Measurements from ENCODE around the gene ULK4. TPM values are rescaled to one million over a fixed set of nuclear protein-coding genes. Genes with fewer than 3 reads are reported as not detected.

The ULK4 gene
- total RNA-seq, 1 experiment from 2014 or later, result 6.3 TPM

DNA sequence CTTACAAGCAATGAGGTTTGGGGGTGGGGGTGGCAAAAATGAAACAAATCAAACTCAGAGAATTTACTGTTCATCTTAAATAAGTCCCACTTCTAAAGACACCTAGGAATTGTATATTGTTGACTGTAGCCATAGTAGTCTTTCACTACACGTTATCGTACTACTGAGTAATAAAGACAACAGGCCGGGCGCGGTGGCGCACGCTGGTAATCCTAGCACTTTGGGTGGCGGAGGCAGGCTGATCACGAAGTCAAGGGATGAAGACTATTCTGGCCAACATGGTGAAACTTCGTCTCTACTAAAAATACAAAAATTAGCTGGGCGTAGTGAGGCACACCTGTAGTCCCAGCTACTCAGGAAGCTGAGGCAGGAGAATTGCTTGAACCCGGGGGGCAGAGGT lies 531.0 kb downstream of the ULK4 start:
- Histone ChIP-seq H3K9me2 (ENCODE audit: insufficient read depth) (no peaks in the 10 kb centered on the region), H3K9me3 (ENCODE audit: control insufficient read depth in 1 of 2, insufficient read depth in 1 of 2, low read depth in 1 of 2, low read length in 2 of 2) (no peaks in the 10 kb centered on the region), H2AFZ (ENCODE audit: low read depth, low read length, poor library complexity, severe bottlenecking) (no peak overlapping the region), H3K9ac (ENCODE audit: low read length) (no peak overlapping the region), H3K27me3 (ENCODE audit: insufficient read depth, low read length) (no peaks in the 10 kb centered on the region), H3K36me3 (ENCODE audit: control insufficient read depth in 1 of 2, insufficient read depth in 2 of 2, low read length in 2 of 2) (no peaks in the 10 kb centered on the region), H3K27ac (ENCODE audit: low read depth, low read length) (no peak overlapping the region), H3K79me2 (ENCODE audit: insufficient read depth, low read length) (no peaks in the 10 kb centered on the region), H4K20me1 (ENCODE audit: insufficient read depth) (no peaks in the 10 kb centered on the region), H3K4me3 (replicated peaks in 1 of 2; ENCODE audit: low read depth in 1 of 2, low read length in 2 of 2) (no peak overlapping the region), H3K4me1 (ENCODE audit: control insufficient read depth in 1 of 2, insufficient read depth in 2 of 2, low read length in 2 of 2) (no peaks in the 10 kb centered on the region), H3K4me2 (ENCODE audit: low read length) (no peak overlapping the region)
- BruUV-seq (replicated peaks), result no TSS peak
- ATAC-seq, result no peak
- intact Hi-C loops (cut with micrococcal nuclease), result no loop called here
- CTCF ChIA-PET, result no interaction called here
- no peak for TF ChIP-seq ELF1 (IDR thresholded peaks at IDR 0.05; ENCODE audit: borderline replicate concordance, low read depth)
- no peak for TF ChIP-seq EZH2phosphoT487 (IDR thresholded peaks at IDR 0.05; ENCODE audit: borderline replicate concordance)
- no peak for TF ChIP-seq POLR2AphosphoS5 (IDR thresholded peaks at IDR 0.05; ENCODE audit: low read depth, low read length)
- TF ChIP-seq, protein P1, sequence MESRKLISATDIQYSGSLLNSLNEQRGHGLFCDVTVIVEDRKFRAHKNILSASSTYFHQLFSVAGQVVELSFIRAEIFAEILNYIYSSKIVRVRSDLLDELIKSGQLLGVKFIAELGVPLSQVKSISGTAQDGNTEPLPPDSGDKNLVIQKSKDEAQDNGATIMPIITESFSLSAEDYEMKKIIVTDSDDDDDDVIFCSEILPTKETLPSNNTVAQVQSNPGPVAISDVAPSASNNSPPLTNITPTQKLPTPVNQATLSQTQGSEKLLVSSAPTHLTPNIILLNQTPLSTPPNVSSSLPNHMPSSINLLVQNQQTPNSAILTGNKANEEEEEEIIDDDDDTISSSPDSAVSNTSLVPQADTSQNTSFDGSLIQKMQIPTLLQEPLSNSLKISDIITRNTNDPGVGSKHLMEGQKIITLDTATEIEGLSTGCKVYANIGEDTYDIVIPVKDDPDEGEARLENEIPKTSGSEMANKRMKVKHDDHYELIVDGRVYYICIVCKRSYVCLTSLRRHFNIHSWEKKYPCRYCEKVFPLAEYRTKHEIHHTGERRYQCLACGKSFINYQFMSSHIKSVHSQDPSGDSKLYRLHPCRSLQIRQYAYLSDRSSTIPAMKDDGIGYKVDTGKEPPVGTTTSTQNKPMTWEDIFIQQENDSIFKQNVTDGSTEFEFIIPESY (IDR thresholded peaks at IDR 0.05; ENCODE audit: extremely low read depth, insufficient replicate concordance, low read length), result no peak
- no peak for TF ChIP-seq ZFX (IDR thresholded peaks at IDR 0.05)
- TF ChIP-seq YY1 (IDR thresholded peaks at IDR 0.05; ENCODE audit: extremely low read depth, insufficient replicate concordance, low read depth, low read length), result no peak
- no peak for TF ChIP-seq POLR2A (IDR thresholded peaks at IDR 0.05; ENCODE audit: borderline replicate concordance, extremely low read depth, insufficient read depth, insufficient read length)
- TF ChIP-seq JUND (IDR thresholded peaks at IDR 0.05), result no peak
- TF ChIP-seq ZNF274 (IDR thresholded peaks at IDR 0.05; ENCODE audit: low read depth, low read length), result no peak
- no peak for TF ChIP-seq SRF (IDR thresholded peaks at IDR 0.05; ENCODE audit: low read depth)
- no peak for TF ChIP-seq RAD21 (IDR thresholded peaks at IDR 0.05; ENCODE audit: low read depth)
- TF ChIP-seq, protein P2, sequence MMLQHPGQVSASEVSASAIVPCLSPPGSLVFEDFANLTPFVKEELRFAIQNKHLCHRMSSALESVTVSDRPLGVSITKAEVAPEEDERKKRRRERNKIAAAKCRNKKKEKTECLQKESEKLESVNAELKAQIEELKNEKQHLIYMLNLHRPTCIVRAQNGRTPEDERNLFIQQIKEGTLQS (IDR thresholded peaks at IDR 0.05), result no peak
- TF ChIP-seq CEBPB (IDR thresholded peaks at IDR 0.05; ENCODE audit: low read depth), result no peak
- no peak for TF ChIP-seq CBX3 (IDR thresholded peaks at IDR 0.05; ENCODE audit: low read depth)
- TF ChIP-seq SP1 (IDR thresholded peaks at IDR 0.05; ENCODE audit: low read depth), result no peak
- RAD21 ChIA-PET (ENCODE audit: low non-redundant PET in 1 of 2, low total read pairs in 2 of 2, uncharacterized antibody in 2 of 2, unreplicated experiment in 2 of 2), result no interaction called here
- no peak for DNase-seq (ENCODE audit: low read depth, low spot score)
- POLR2A ChIA-PET, result interaction anchor here (0.6 kb wide), 1 partner anchor 259 kb away, joined by 3 read pairs; no protein-coding TSS in a partner anchor
